HUES48 (cell line): ENCODE results near the gene PRSS38.

Experiments
- H3K27ac ChIP-seq: one replicate; pipeline ENCODE4 v1.7.0; 2013; ENCODE audit warnings: low read depth, low read length, inconsistent platforms
- H3K27me3 ChIP-seq: 2 replicates; pipeline ENCODE4 v1.6.1; 2013; ENCODE audit warnings: mild to moderate bottlenecking, low read length; ENCODE audit not compliant: control insufficient read depth, insufficient read depth
- H3K36me3 ChIP-seq: 2 replicates; pipeline ENCODE4 v1.6.1; 2013; ENCODE audit warnings: low read length; ENCODE audit not compliant: control insufficient read depth, insufficient read depth
- H3K4me1 ChIP-seq: 2 replicates; pipeline ENCODE4 v1.6.1; 2013; ENCODE audit warnings: mild to moderate bottlenecking, low read length; ENCODE audit not compliant: control insufficient read depth, insufficient read depth
- H3K4me3 ChIP-seq: 2 replicates; pipeline ENCODE4 v1.5.1; 2013; ENCODE audit warnings: mild to moderate bottlenecking, low read depth, low read length
- H3K9ac ChIP-seq: 2 replicates; pipeline ENCODE4 v1.6.1; 2013; ENCODE audit warnings: mild to moderate bottlenecking, low read depth, low read length, moderate library complexity
- H3K9me3 ChIP-seq: 2 replicates; pipeline ENCODE4 v1.6.1; 2013; ENCODE audit warnings: low read length; ENCODE audit not compliant: control insufficient read depth, insufficient read depth

Gene PRSS38

DNA sequence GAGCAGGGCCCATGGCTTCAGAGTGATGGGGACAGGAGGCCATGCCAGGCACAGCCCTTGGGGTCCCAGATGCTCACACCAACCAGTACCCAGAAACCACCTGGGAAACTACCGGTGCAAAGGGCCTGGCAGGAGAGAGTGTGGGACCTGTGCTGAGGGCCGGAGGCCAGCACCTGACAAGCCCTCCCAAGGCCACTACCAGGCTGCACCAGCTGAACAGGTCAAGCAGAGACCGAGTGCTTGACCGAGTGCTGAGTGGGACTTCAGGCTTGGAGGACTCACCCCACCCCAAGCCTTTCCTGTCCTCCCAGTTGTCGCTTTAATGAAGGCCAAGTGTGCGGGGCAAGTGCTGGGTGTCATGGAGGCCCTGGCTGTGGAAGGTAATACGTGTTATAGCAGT, 43.7 kb upstream of the PRSS38 start:
- Histone ChIP-seq H3K9me3 (no peaks in the 10 kb centered on the region), H3K4me1 (no peaks in the 10 kb centered on the region), H3K4me3 (no peak overlapping the region), H3K27me3 (no peaks in the 10 kb centered on the region), H3K9ac (no peak overlapping the region), H3K36me3 (peaks cover 55% of the 10 kb centered on the region), H3K27ac (no peak overlapping the region)

DNA sequence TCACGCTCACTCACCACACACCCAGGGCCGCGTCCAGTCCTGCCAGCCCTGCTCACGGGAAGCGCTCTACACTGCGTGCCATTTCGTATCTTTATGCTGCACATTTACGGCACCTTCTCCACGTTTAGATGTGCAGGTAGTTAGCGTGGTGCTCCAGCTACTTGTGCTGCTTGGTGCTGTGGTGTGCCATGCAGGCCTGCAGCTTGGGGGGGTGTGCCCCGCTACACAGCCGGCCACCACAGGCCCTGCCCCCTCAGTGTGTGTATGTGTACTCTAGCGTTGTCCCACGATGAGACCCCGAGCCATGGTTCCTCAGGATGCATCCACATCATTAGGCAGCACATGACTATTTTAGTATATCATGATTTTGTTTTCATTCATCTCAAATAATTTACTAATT, 41.9 kb upstream of the PRSS38 start:
- Histone ChIP-seq H3K27me3 (no peaks in the 10 kb centered on the region), H3K27ac (no peak overlapping the region), H3K36me3 (peaks cover 38% of the 10 kb centered on the region), H3K9ac (no peak overlapping the region), H3K4me1 (no peaks in the 10 kb centered on the region), H3K4me3 (no peak overlapping the region), H3K9me3 (no peaks in the 10 kb centered on the region)

DNA sequence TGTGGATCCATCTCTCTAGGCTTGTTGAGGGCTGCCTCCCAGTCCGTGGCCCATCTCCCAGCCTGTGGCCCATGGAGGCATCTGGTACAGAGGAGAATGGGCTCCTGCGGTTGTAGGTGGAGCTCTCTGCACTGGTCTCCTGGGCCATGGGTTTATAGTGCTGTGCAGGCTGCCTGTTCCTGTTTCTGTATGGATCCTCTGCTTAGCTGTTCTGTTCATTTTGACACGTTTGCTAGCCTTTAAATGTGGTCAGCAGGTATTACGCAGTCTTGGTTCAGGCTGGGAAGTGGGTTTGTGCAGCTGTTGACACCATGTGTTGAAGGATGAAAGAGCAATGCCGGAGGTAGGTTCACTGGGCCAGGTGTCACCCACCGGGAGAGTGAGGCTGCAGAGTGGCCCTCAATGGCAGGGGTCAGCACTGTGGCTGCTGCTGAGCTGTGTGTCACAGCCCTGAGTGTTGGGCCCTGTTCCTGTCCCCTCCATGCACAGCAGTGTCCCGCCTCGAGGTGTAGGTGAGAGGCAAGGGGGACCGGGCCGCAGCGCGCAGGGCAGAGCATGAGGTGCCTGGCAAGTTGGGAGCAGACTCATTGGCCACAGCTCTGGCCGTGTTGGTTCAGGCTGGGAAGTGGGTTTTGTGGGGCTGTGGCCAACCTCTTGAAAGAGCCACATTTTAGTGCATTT, 41.3 kb upstream of the PRSS38 start:
- no peak overlapping the region for H3K9ac ChIP-seq
- peaks cover 32% of the 10 kb centered on the region for H3K36me3 ChIP-seq
- no peak overlapping the region for H3K27ac ChIP-seq
- H3K27me3 ChIP-seq: no peaks in the 10 kb centered on the region
- no peaks in the 10 kb centered on the region for H3K4me1 ChIP-seq
- H3K4me3 ChIP-seq: no peak overlapping the region
- no peaks in the 10 kb centered on the region for H3K9me3 ChIP-seq

- Histone ChIP-seq H3K9me3 (no peaks in the 10 kb centered on the region), H3K27ac (no peak overlapping the region), H3K27me3 (no peaks in the 10 kb centered on the region), H3K36me3 (peaks cover 24% of the 10 kb centered on the region), H3K9ac (no peak overlapping the region), H3K4me3 (no peak overlapping the region), H3K4me1 (no peaks in the 10 kb centered on the region)
Observed at GRCh38 chr1:227774821-227775661, 40.4 kb upstream of the PRSS38 start.

GRCh38 chr1:227775841-227776240, 39.6 kb upstream of the PRSS38 start:
- Histone ChIP-seq H3K4me3 (no peak overlapping the region), H3K9ac (no peak overlapping the region), H3K27ac (no peak overlapping the region), H3K9me3 (no peaks in the 10 kb centered on the region), H3K4me1 (no peaks in the 10 kb centered on the region), H3K27me3 (no peaks in the 10 kb centered on the region), H3K36me3 (peaks cover 22% of the 10 kb centered on the region)

DNA sequence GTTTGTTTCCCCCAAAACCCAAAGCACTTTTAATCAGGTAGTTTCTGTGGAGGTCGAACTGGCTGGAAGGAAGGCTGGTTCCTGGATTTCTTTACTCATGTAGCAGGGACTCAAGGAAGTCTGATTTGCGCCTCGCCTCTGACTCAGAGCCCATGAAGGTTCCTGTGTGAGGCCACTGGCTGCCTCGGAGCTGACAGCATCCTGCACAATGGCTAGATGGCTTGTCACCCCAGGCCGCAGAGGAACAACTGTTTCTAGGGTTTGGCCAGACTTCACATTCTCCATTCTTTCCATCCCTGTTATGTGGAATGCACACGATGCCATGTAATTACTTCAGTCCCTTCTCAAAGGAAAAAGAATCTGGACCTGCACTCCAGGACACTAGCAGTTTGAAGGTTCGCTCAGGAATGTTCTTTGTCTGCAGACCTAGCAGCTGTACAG, 39.1 kb upstream of the PRSS38 start:
- Histone ChIP-seq H3K27me3 (no peaks in the 10 kb centered on the region), H3K9ac (no peak overlapping the region), H3K4me3 (no peak overlapping the region), H3K27ac (no peak overlapping the region), H3K4me1 (no peaks in the 10 kb centered on the region), H3K36me3 (peaks cover 19% of the 10 kb centered on the region), H3K9me3 (no peaks in the 10 kb centered on the region)

DNA sequence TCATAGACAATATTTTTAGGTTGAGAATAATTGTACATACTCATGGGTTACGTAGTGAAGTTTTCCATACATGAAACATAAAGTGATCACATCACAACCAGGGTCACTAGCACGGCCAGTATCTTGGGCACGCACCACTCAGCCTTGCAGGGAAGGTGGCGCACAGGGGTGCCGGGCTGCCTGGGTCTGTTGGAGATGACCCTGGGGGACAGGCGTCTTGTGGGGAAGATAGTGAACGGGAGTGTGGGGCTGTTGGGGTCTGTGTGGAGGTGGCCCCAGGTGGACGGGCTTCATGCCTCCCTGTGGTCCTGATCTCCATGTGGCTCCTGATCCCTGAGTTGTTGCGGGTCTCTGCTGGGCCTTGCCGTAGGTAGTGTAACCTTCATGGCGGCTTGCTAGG, 38.3 kb upstream of the PRSS38 start:
- no peaks in the 10 kb centered on the region for H3K4me1 ChIP-seq
- no peaks in the 10 kb centered on the region for H3K27me3 ChIP-seq
- no peak overlapping the region for H3K4me3 ChIP-seq
- H3K9me3 ChIP-seq: no peaks in the 10 kb centered on the region
- H3K9ac ChIP-seq: no peak overlapping the region
- H3K36me3 ChIP-seq: peaks cover 21% of the 10 kb centered on the region
- H3K27ac ChIP-seq: no peak overlapping the region

GRCh38 chr1:227777646-227778045, 37.8 kb upstream of the PRSS38 start:
- Histone ChIP-seq H3K9me3 (no peaks in the 10 kb centered on the region), H3K4me3 (no peak overlapping the region), H3K27ac (no peak overlapping the region), H3K36me3 (peaks cover 26% of the 10 kb centered on the region), H3K9ac (no peak overlapping the region), H3K4me1 (no peaks in the 10 kb centered on the region), H3K27me3 (no peaks in the 10 kb centered on the region)

- H3K27ac ChIP-seq: no peak overlapping the region
- no peaks in the 10 kb centered on the region for H3K4me1 ChIP-seq
- no peaks in the 10 kb centered on the region for H3K27me3 ChIP-seq
- no peak overlapping the region for H3K4me3 ChIP-seq
- H3K36me3 ChIP-seq: peaks cover 26% of the 10 kb centered on the region
- H3K9me3 ChIP-seq: no peaks in the 10 kb centered on the region
- H3K9ac ChIP-seq: no peak overlapping the region
Observed at GRCh38 chr1:227778401-227778947, 37.0 kb upstream of the PRSS38 start.

DNA sequence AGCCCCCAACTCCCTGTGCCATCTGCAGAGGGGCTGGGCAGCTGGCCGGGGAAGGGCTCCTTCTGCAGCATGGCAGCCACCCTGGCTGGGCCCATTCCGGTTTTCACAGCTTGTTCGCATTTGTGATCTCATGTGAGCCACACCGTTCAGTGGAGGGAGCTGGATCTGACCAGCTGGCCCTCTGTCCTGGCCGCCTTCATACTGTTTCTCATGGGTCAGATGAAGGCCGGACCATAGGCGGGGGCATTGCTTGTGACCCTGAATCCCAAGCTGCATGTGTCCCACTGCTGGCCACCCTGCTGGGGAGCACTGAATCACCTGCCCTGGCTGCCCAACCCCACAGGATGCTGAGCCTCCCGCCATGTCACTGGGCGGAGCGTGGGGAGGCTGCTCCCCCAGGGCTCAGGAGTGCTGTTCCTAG, 36.4 kb upstream of the PRSS38 start:
- H3K4me1 ChIP-seq: no peaks in the 10 kb centered on the region
- no peak overlapping the region for H3K4me3 ChIP-seq
- H3K9me3 ChIP-seq: no peaks in the 10 kb centered on the region
- H3K27ac ChIP-seq: no peak overlapping the region
- H3K36me3 ChIP-seq: peaks cover 26% of the 10 kb centered on the region
- H3K9ac ChIP-seq: no peak overlapping the region
- no peaks in the 10 kb centered on the region for H3K27me3 ChIP-seq

DNA sequence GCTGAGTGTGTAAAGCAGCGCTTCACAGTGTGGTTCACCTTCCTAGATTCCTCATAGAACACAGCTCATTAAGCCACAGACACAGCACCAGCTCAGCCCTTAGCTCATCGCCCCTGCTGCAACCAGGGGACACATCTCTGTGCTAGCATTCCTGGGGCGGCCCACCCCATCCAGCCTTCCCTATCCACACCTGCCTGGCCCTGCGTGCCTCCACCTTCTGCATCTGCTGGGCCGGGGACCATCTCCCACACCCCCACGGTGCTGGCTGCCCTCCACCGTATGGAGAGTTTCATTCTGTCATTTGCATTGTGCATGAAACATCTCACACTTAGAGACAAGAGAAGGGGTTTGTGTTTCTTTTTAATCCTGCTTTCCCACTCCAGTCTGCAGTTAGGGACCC, 35.8 kb upstream of the PRSS38 start:
- no peaks in the 10 kb centered on the region for H3K9me3 ChIP-seq
- no peaks in the 10 kb centered on the region for H3K27me3 ChIP-seq
- no peak overlapping the region for H3K27ac ChIP-seq
- no peak overlapping the region for H3K4me3 ChIP-seq
- peaks cover 26% of the 10 kb centered on the region for H3K36me3 ChIP-seq
- H3K9ac ChIP-seq: no peak overlapping the region
- H3K4me1 ChIP-seq: no peaks in the 10 kb centered on the region
